Uterine smooth muscle cell (primary cell): ENCODE measurements around the gene EFCAB11. TPM values are rescaled to one million over a fixed set of nuclear protein-coding genes. Genes with fewer than 3 reads are reported as not detected.

Source experiments
- total RNA-seq: library from RNA; depleted of rRNA; stranded (reverse); fragments of >200 nt; gene quantifications from 2 replicates; pipeline ENCODE4 v1.2.3, GENCODE V29; 2014

The EFCAB11 gene
- 7.5 and 12.4 TPM in 2 replicates for total RNA-seq

GRCh38 chr14:89954070-89955021 lies at the start of gene EFCAB11:
Gene EFCAB11, minus strand, starts transcription at chr14:89954730. Its CDS starts 70 bp downstream, at chr14:89954660.

GRCh38 chr14:89955745-89956660 lies 1.5 kb upstream of the EFCAB11 start, which contains the start of gene TDP1:
Gene TDP1, plus strand, starts transcription at chr14:89955927. Its CDS starts 7,188 bp downstream, at chr14:89963115.

Other genes starting within 250 kb of the EFCAB11 start
- gene TDP1, start 1.2 kb upstream of the EFCAB11 start, total RNA-seq = 20.5 and 45.2 TPM in 2 replicates
- gene KCNK13, start 107.3 kb upstream of the EFCAB11 start, total RNA-seq = under 0.01 and 0.12 TPM in 2 replicates